T-helper 9 cell (primary cell): Measurements from ENCODE around the gene FAF1.

Experiments used
- DNase-seq: peaks from one replicate; pipeline ENCODE4 v3.0.0-alpha.2; 2020

The FAF1 gene

GRCh38 chr1:50977575-50978143 lies 17.6 kb upstream of the FAF1 start:
- no peak for DNase-seq

- no peak for DNase-seq
Measured at GRCh38 chr1:50976890-50977574, 17.0 kb upstream of the FAF1 start.

DNA sequence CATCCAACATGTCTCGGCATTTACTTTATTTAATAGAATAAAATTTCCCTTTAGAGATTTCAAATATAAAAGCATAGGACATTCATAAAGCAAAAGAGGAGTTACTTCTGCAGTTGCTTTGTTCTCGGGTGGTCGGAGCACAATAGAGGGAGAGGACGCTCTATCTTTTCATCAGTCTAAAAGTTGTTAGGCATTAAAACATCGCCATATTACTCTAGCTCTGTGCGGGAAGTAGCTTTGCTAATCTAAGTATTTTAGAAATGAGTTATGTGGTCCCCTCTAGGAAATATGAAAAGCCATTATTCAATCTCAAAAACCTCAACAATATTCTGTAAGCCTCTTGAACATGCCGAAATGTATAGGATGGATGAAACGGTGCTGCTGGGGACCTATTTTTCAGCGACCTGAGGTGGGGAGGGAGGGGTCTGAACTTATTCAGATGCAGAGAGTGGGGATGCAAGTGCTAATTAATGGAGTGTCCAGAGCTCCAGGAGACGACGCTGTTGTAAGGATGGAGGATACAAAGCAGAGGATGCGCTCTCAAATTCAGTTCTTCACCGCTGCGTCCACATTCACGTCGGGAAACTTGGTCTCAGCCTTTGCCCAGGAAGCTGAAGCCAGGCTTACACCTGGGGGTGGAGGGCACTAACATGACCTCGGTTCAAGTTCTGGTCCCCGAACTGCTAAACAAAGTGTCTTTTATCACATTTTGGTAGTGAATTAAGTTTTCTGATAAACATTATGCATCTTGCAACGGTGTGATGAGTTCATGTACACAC lies 16.2 kb upstream of the FAF1 start:
- DNase-seq: no peak

GRCh38 chr1:50975436-50975835 lies 15.4 kb upstream of the FAF1 start:
- DNase-seq: no peak

- DNase-seq: no peak
Measured at GRCh38 chr1:50974618-50974935, 14.5 kb upstream of the FAF1 start.

- no peak for DNase-seq
Measured at GRCh38 chr1:50973875-50974617, 14.0 kb upstream of the FAF1 start.

DNA sequence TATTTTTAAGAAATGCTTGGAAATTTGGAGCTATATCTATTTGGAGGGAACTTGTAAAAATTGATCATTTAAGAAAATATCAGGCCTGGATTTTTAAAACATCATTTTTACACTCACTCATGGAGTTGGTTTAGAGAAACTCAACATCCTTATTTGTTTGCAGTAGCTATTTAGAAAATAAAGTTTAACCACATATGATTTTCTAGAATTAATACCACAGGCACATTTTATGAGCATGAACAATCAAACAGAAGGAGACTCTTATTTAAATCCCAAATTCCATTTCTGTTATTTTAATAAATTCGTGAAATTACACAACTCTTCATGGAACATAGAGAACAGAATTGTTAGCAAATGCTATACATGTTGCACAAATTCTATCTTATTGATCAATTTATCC lies 13.2 kb upstream of the FAF1 start:
- no peak for DNase-seq

- no peak for DNase-seq
Measured at GRCh38 chr1:50972766-50973165, 12.7 kb upstream of the FAF1 start.

DNA sequence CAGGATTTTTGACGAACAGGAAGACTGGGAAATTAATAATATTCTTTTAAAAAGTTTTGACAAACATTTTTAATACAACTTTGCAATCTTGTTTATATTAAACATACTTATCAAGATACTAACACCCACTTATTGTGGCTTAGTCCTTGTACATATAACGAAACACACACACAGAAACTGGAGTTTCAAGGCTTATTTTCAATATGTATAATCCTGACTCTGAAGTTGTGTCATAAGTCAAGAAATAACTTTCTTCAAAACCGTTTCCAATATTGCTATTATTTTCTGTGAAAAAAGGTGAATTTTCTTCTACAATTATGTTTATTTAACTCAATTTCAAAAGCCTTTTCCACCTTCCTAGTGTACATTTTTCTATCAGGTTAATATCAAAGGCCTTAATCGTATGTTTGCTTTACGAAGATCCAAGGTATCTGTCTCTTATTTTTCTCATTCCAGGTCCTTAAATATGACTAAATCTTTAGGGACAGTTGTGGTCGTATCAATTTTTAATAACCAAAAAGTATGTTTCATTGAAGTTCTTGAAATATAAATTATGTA lies 11.8 kb upstream of the FAF1 start:
- DNase-seq: no peak

GRCh38 chr1:50970931-50971582 lies 11.0 kb upstream of the FAF1 start:
- no peak for DNase-seq

- no peak for DNase-seq
Measured at GRCh38 chr1:50970509-50970887, 10.4 kb upstream of the FAF1 start.

GRCh38 chr1:50969611-50970508 lies 9.8 kb upstream of the FAF1 start, which contains the start of gene CDKN2C:
TSS of gene CDKN2C (plus strand) at chr1:50970245. CDS start at chr1:50970369, 124 bp downstream.
- DNase-seq: peak; percentile 47

DNA sequence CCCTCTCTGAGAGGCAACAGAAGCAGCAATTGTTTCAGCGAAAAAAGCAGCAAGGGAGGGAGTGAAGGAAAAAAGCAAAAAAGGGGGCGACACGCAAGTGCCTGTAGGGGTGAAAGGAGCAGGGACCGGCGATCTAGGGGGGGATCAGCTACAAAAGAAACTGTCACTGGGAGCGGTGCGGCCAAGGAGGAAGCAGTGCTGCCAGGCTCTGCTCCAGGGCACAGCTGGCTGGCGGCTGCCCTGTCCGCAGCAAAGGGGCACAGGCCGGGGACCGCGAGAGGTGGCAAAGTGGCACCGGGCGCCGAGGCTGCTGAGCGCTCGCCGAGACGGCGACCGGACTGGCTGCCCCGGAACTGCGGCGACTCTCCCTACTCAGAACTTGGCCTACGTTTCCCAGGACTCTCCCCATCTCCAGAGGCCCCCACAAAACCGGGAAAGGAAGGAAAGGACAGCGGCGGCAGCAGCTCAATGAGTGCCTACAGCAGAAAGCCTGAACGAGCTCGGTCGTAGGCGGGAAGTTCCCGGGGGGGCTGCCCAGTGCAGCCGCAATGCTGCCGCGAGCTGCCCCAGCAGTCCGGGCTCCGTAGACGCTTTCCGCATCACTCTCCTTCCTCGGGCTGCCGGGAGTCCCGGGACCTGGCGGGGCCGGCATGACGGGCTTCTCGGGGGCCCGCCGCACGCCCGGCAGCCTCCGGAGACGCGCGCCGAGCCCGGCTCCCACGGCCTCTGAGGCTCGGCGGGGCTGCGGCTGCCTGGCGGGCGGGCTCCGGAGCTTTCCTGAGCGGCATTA lies 8.9 kb upstream of the FAF1 start:
- DNase-seq: peak; percentile 41

GRCh38 chr1:50968158-50968820 lies 8.2 kb upstream of the FAF1 start:
- peak; percentile 78 for DNase-seq

GRCh38 chr1:50967416-50968157 lies 7.5 kb upstream of the FAF1 start:
- no peak for DNase-seq

DNA sequence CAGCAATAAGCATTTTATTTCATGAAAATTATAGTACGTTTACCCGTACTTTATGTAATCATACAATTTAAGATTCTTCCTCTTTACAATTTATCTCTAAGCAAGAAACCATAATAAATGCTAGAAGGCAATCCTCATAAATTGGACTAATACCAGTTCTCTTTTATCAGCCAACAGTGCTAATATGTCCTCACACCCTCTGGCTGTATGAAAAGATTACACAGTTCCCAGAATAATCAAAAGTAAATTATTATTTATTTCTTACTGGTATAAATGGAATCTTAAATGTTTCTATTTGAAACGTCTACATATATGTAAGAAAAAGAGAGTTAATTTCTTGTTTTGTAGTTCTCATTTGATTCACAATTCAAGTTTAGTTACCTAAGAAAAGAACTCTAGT lies 6.9 kb upstream of the FAF1 start:
- no peak for DNase-seq

DNA sequence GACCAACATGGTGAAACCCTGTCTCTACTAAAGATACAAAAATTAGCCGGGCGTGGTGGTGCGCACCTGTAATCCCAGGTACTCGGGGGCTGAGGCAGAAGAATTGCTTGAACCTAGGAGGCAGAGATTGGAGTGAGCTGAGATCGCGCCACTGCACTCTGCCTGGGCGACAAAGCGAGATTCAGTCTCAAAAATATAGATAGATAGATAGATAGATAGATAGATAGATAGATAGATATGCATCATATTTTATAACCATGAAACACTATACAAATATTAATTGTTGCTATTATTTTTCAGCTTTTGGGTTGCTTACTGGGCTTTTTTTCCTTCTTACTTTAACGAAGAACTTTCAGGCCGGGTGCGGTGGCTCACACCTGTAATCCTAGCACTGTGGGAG lies 4.8 kb upstream of the FAF1 start:
- no peak for DNase-seq

- no peak for DNase-seq
Measured at GRCh38 chr1:50959303-50959912, 659 bp downstream of the FAF1 start.

GRCh38 chr1:50955116-50955515 lies 5.0 kb downstream of the FAF1 start:
- no peak for DNase-seq
